Germinal center (tissue), 1 donor: ENCODE data around the gene TM9SF4.
"Not testable (repeated sequence)": the region's sequence is repeated elsewhere in the genome, so short reads cannot be mapped to it uniquely, and the experiment has no call there.

Experiments
- DNase-seq: peaks from one replicate; pipeline ENCODE4 v3.0.0; 2012; ENCODE audit warnings: mixed read lengths, low spot score

Gene TM9SF4

GRCh38 chr20:32089637-32090362, 19.7 kb upstream of the TM9SF4 start:
- DNase-seq = no peak

- peak; percentile 75 for DNase-seq
Measured at GRCh38 chr20:32091888-32092346, 17.6 kb upstream of the TM9SF4 start.

GRCh38 chr20:32098786-32099185, 10.7 kb upstream of the TM9SF4 start:
- DNase-seq = no peak

GRCh38 chr20:32108814-32109391, 611 bp upstream of the TM9SF4 start:
- no peak for DNase-seq

GRCh38 chr20:32110173-32110704, 725 bp downstream of the TM9SF4 start:
- no peak for DNase-seq

- no peak for DNase-seq
Measured at GRCh38 chr20:32110727-32111126, 1.2 kb downstream of the TM9SF4 start.

- DNase-seq = no peak
Measured at GRCh38 chr20:32111156-32111686, 1.7 kb downstream of the TM9SF4 start.

- no peak for DNase-seq
Measured at GRCh38 chr20:32111753-32112152, 2.2 kb downstream of the TM9SF4 start.

GRCh38 chr20:32112841-32113240, 3.3 kb downstream of the TM9SF4 start:
- no peak for DNase-seq

GRCh38 chr20:32113591-32114260, 4.2 kb downstream of the TM9SF4 start:
- DNase-seq = no peak

- no peak for DNase-seq
Measured at GRCh38 chr20:32114305-32114960, 4.9 kb downstream of the TM9SF4 start.

GRCh38 chr20:32115211-32115767, 5.8 kb downstream of the TM9SF4 start:
- no peak for DNase-seq

GRCh38 chr20:32116079-32116521, 6.6 kb downstream of the TM9SF4 start:
- no peak for DNase-seq

- not testable (repeated sequence) for DNase-seq
Measured at GRCh38 chr20:32116796-32117195, 7.3 kb downstream of the TM9SF4 start.

GRCh38 chr20:32118427-32118826, 8.9 kb downstream of the TM9SF4 start:
- not testable (repeated sequence) for DNase-seq

- no peak for DNase-seq
Measured at GRCh38 chr20:32119734-32120133, 10.2 kb downstream of the TM9SF4 start.

- DNase-seq = not testable (repeated sequence)
Measured at GRCh38 chr20:32121908-32122307, 12.4 kb downstream of the TM9SF4 start.

GRCh38 chr20:32123088-32123487, 13.6 kb downstream of the TM9SF4 start:
- no peak for DNase-seq

GRCh38 chr20:32124916-32125454, 15.5 kb downstream of the TM9SF4 start:
- no peak for DNase-seq

- no peak for DNase-seq
Measured at GRCh38 chr20:32125506-32125905, 16.0 kb downstream of the TM9SF4 start.

GRCh38 chr20:32126919-32127318, 17.4 kb downstream of the TM9SF4 start:
- no peak for DNase-seq
